Esophagus (tissue), 2 donors: ENCODE data around the gene IER3. TPM values are rescaled to one million over a fixed set of nuclear protein-coding genes. Genes with fewer than 3 reads are reported as not detected.
"Not testable (repeated sequence)": the region's sequence is repeated elsewhere in the genome, so short reads cannot be mapped to it uniquely, and the experiment has no call there.

Experiments
- H3K27ac ChIP-seq, 2 donors: one replicate each; pipeline ENCODE4 v1.5.1; 2013; ENCODE audit warnings: low read depth in 2 of 2, mild to moderate bottlenecking in 2 of 2, inconsistent platforms in 1 of 2, low read length in 1 of 2, moderate library complexity in 1 of 2
- H3K27me3 ChIP-seq, 2 donors: one replicate each; pipeline ENCODE4 v1.6.1; 2013; ENCODE audit warnings: low read length in 2 of 2, control low read depth in 1 of 2, mild to moderate bottlenecking in 1 of 2; ENCODE audit not compliant: insufficient read depth in 2 of 2, control insufficient read depth in 1 of 2
- H3K36me3 ChIP-seq, 2 donors: one replicate each; pipeline ENCODE4 v1.6.1; 2013; ENCODE audit warnings: low read length in 1 of 2; ENCODE audit not compliant: control insufficient read depth in 2 of 2, insufficient read depth in 2 of 2
- H3K4me1 ChIP-seq, 2 donors: one replicate each; pipeline ENCODE4 v1.6.1; 2013; ENCODE audit warnings: low read length in 1 of 2; ENCODE audit not compliant: control insufficient read depth in 2 of 2, insufficient read depth in 2 of 2
- H3K4me3 ChIP-seq, 2 donors: one replicate each; pipeline ENCODE4 v1.5.1; 2013; ENCODE audit warnings: low read length in 2 of 2, mild to moderate bottlenecking in 2 of 2, low read depth in 1 of 2, moderate library complexity in 1 of 2
- H3K9me3 ChIP-seq, 2 donors: one replicate each; pipeline ENCODE4 v1.6.1; 2013; ENCODE audit warnings: mild to moderate bottlenecking in 2 of 2, low read depth in 1 of 2, low read length in 1 of 2, moderate library complexity in 1 of 2; ENCODE audit not compliant: control insufficient read depth in 2 of 2, insufficient read depth in 1 of 2
- WGBS, 2 donors: extraction: QIAGEN DNeasy Blood & Tissue Kit; methylation state at CpG; one replicate each; pipeline ENCODE4 v1.1.7; 2013; 5-methylcytosine and 5-hydroxymethylcytosine counted together
- polyA plus RNA-seq, 2 donors: library from polyadenylated mRNA; stranded (reverse); fragments of 200-250 nt; gene quantifications; one replicate each; pipeline ENCODE4 v1.2.3, GENCODE V29; 2013
- donor health status: healthy with polysubstance abuse.
- donor health status: Bipolar disorder and iron deficiency.

IER3 gene
- polyA plus RNA-seq, 2 donors: 178 to 187 TPM

- Histone ChIP-seq H3K9me3 (no peaks in the 10 kb centered on the region), H3K4me3 (no peak overlapping the region), H3K4me1 (peaks cover 5% of the 10 kb centered on the region in 2 donors), H3K27ac (no peak overlapping the region), H3K36me3 (peaks cover 6 to 45% of the 10 kb centered on the region in 2 donors), H3K27me3 (no peaks in the 10 kb centered on the region)
- WGBS, 2 donors: 43 to 58% methylated on average over 3 of the region's 3 CpGs
These were observed 18.4 kb downstream of the IER3 start for GRCh38 chr6:30725713-30726505.

DNA sequence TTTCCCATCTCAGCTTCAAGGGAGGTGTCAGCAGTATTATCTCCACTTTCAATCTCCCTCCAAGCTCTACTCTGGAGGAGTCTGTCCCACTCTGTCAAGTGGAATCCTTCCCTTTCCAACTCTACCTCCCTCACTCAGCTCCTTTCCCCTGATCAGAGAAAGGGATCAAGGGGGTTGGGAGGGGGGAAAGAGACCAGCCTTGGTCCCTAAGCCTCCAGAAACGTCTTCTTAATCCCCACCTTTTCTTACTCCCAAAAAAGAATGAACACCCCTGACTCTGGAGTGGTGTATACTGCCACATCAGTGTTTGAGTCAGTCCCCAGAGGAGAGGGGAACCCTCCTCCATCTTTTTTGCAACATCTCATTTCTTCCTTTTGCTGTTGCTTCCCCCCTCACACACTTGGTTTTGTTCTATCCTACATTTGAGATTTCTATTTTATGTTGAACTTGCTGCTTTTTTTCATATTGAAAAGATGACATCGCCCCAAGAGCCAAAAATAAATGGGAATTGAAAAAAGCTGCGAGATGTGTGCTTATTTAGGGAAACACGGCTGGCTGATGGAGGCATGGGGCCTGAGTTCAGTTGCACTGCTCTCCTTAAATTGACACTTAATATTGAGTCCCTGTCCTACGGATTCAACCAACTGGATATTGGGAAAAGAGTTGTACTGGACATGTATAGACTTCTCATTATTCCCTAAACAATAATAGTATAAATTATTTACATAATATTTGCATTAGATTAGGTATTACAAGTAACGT lies 19.3 kb downstream of the IER3 start:
- 35 to 45% methylated on average over 6 of the region's 6 CpGs for WGBS, 2 donors
- Histone ChIP-seq H3K36me3 (peaks cover 2 to 41% of the 10 kb centered on the region in 2 donors), H3K9me3 (no peaks in the 10 kb centered on the region), H3K27me3 (no peaks in the 10 kb centered on the region), H3K4me1 (peaks cover 2 to 3% of the 10 kb centered on the region in 2 donors), H3K27ac (no peak overlapping the region), H3K4me3 (no peak overlapping the region)

DNA sequence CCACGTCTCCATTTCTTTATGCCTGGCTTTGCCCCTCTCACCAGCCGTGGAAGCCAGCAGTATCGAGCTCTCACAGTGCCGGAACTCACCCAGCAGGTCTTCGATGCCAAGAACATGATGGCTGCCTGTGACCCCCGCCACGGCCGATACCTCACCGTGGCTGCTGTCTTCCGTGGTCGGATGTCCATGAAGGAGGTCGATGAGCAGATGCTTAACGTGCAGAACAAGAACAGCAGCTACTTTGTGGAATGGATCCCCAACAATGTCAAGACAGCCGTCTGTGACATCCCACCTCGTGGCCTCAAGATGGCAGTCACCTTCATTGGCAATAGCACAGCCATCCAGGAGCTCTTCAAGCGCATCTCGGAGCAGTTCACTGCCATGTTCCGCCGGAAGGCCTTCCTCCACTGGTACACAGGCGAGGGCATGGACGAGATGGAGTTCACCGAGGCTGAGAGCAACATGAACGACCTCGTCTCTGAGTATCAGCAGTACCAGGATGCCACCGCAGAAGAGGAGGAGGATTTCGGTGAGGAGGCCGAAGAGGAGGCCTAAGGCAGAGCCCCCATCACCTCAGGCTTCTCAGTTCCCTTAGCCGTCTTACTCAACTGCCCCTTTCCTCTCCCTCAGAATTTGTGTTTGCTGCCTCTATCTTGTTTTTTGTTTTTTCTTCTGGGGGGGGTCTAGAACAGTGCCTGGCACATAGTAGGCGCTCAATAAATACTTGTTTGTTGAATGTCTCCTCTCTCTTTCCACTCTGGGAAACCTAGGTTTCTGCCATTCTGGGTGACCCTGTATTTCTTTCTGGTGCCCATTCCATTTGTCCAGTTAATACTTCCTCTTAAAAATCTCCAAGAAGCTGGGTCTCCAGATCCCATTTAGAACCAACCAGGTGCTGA lies 20.3 kb downstream of the IER3 start:
- H3K36me3 ChIP-seq: peaks cover 2 to 32% of the 10 kb centered on the region in 2 donors
- H3K4me3 ChIP-seq, H3K27me3 ChIP-seq, H3K9me3 ChIP-seq, H3K4me1 ChIP-seq: not testable (repeated sequence)
- 37 to 54% methylated on average over 29 of the region's 29 CpGs for WGBS, 2 donors
- peak overlapping the region; percentile 5 to 9 for H3K27ac ChIP-seq

GRCh38 chr6:30723159-30723842 lies 21.0 kb downstream of the IER3 start:
- not testable (repeated sequence) for H3K9me3 ChIP-seq, H3K4me1 ChIP-seq, H3K27me3 ChIP-seq
- Histone ChIP-seq H3K27ac (peak overlapping the region in 1 of 2 donors; percentile 3), H3K4me3 (peak overlapping the region in 1 of 2 donors; percentile 82), H3K36me3 (peaks cover 2 to 32% of the 10 kb centered on the region in 2 donors)
- WGBS, 2 donors: 39 to 43% methylated on average over 16 of the region's 16 CpGs

DNA sequence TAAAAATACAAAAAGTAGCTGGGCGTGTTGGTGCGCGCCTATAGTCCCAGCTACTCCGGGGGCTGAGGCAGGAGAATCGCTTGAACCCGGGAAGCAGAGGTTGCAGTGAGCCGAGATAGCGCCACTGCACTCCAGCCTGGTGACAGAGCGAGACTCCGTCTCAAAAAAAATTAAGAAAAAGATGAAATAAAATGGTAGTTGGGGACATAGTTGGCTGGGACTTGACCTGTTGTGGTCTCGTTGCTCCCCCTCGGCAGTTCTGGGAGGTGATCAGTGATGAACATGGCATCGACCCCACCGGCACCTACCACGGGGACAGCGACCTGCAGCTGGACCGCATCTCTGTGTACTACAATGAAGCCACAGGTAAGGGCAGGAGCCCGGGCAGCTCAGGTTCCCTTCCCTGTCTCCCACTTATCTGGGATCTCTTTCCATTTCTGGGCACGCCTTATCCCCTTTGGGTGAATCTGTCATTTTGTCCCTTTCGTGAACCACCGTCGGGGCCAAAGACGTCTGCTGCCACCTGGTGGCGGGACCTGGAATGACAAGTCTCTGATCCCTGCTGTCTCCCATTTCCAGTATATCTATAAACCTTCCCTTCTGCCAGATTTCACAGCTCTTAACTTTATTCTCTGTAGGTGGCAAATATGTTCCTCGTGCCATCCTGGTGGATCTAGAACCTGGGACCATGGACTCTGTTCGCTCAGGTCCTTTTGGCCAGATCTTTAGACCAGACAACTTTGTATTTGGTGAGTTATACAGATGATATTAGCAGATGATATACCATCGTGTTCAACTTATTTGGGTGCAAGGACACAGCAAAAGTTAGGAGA lies 21.9 kb downstream of the IER3 start:
- H3K4me1 ChIP-seq: peaks cover 2 to 3% of the 10 kb centered on the region in 2 donors
- peak overlapping the region; percentile 95 to 99 for H3K27ac ChIP-seq
- H3K4me3 ChIP-seq: peak overlapping the region; percentile 68 to 82
- H3K27me3 ChIP-seq: no peaks in the 10 kb centered on the region
- peaks cover 2 to 27% of the 10 kb centered on the region in 2 donors for H3K36me3 ChIP-seq
- no peaks in the 10 kb centered on the region for H3K9me3 ChIP-seq
- WGBS, 2 donors: 6 to 9% methylated on average over 27 of the region's 27 CpGs

- H3K4me1 ChIP-seq, H3K27me3 ChIP-seq, H3K9me3 ChIP-seq: not testable (repeated sequence)
- H3K27ac ChIP-seq: peak overlapping the region; percentile 95 to 99
- peak overlapping the region; percentile 68 to 82 for H3K4me3 ChIP-seq
- peaks cover 2 to 27% of the 10 kb centered on the region in 2 donors for H3K36me3 ChIP-seq
- 3 to 7% methylated on average over 10 of the region's 10 CpGs for WGBS, 2 donors
These were observed 22.4 kb downstream of the IER3 start for GRCh38 chr6:30722025-30722279.

GRCh38 chr6:30721198-30722024 lies 22.9 kb downstream of the IER3 start:
- peak overlapping the region; percentile 68 to 82 for H3K4me3 ChIP-seq
- no peaks in the 10 kb centered on the region for H3K27me3 ChIP-seq
- no peaks in the 10 kb centered on the region for H3K9me3 ChIP-seq
- H3K36me3 ChIP-seq: peaks cover 2 to 27% of the 10 kb centered on the region in 2 donors
- H3K27ac ChIP-seq: peak overlapping the region; percentile 95 to 99
- WGBS, 2 donors: 1% methylated on average over 68 to 71 of the region's 71 CpGs
- H3K4me1 ChIP-seq: peaks cover 2 to 3% of the 10 kb centered on the region in 2 donors

DNA sequence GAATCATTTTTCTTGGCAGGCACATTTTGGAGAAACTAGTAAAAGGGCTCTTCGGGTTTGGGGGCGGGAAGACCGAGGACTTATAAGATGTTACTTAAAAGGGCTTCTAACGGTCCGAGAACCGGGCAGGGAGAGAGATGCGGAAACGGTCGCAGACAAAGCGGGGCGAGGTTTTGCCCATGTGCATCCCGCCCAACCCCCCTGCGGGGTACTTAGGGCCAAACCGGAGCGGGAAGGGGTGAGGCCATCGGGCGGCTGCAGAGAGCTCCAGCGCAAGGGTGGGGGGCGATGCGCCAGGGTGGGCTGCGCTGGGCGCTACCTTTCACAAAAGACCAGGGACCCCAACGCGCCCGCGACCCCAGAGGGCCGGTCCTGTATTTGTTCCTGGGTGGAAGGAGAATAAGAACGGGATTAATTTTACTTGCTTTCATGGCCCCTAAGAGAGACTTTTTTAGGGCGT lies 23.6 kb downstream of the IER3 start:
- WGBS, 2 donors: 1% methylated on average over 29 of the region's 29 CpGs
- Histone ChIP-seq H3K9me3 (no peaks in the 10 kb centered on the region), H3K4me1 (peaks cover 2 to 3% of the 10 kb centered on the region in 2 donors), H3K27me3 (no peaks in the 10 kb centered on the region), H3K4me3 (peak overlapping the region; percentile 67 to 82), H3K27ac (peak overlapping the region; percentile 95 to 98), H3K36me3 (peaks cover 2 to 26% of the 10 kb centered on the region in 2 donors)
